ENCODE results near the gene ENPP5.

Gene ENPP5

DNA sequence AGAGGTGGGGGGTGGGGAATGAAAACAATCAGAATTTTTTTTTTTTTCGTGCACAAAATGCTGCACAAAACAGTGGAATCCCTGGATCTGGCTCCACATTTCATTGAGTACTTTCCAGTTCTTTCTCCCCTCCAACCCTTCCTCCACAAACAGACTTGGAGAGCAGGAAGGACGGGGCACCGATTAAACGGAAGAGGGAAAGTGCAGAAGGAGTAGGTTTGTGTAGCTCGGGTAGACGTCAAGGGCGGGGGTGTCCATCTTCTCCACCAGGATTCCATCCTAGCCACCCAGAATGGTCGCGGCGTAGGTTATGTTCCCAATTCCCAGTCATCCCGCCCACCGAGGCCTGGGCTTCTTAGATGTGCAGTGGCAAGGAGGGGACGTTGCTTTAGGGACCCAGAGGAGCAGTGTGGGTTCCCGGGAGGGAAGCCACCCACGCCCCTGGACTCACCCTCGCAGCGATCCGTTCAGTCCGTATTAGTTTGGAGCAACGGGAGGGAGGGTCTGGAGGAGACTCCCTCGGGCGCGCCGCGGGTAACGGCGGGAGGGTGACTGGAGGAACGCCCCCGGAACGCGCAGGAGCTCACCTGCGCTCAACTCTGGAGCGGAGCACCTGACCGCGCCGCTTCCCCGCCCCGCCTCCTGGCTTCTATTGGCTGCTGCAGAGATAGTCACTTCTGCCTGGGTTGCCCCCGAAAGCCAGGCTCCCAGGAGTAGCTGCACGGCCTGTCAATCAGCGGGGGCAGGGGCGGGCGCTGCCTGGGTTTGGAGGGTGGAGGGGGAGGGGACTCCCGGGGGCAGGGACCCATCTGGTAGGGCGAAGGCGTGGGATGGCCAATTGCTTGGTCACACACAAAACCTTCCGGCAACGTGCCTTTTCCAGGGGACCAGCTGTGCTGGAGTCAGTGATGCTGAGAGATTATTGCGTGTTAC is at the start of gene ENPP5:
ENPP5 (minus strand) TSS at position 624 of the 933 bp plus-strand sequence. CDS start 2,718 bp downstream, outside the sequence.
- Histone ChIP-seq H3K27me3 (ENCODE audit: control insufficient read depth in 1 of 2, insufficient read depth in 2 of 2, low read length in 2 of 2) (peaks cover 0 to 4% of the 10 kb centered on the region in 2 donors), H3K4me1 (ENCODE audit: control insufficient read depth in 1 of 2, insufficient read depth in 2 of 2, low read length in 2 of 2) (peaks cover 6 to 12% of the 10 kb centered on the region in 2 donors), H3K4me3 (ENCODE audit: low read depth in 1 of 2, low read length in 2 of 2) (peak within 1 kb of the TSS; percentile 82 to 84), H3K36me3 (ENCODE audit: control insufficient read depth in 1 of 2, insufficient read depth in 2 of 2, low read length in 2 of 2) (no peaks in the 10 kb centered on the region), H3K27ac (ENCODE audit: low read depth, low read length) (no peak within 1 kb of the TSS), H3K9ac (ENCODE audit: low read depth in 1 of 2, low read length in 2 of 2) (peak within 1 kb of the TSS; percentile 28 to 58), H3K9me3 (ENCODE audit: control insufficient read depth in 1 of 2, low read length in 2 of 2) (no peaks in the 10 kb centered on the region)

GRCh38 chr6:46219661-46220060 is 48.9 kb upstream of the ENPP5 start:
- H3K27me3 ChIP-seq (ENCODE audit: control insufficient read depth in 1 of 2, insufficient read depth in 2 of 2, low read length in 2 of 2): no peaks in the 10 kb centered on the region
- no peak overlapping the region for H3K9ac ChIP-seq (ENCODE audit: low read depth in 1 of 2, low read length in 2 of 2)
- H3K9me3 ChIP-seq (ENCODE audit: control insufficient read depth in 1 of 2, low read length in 2 of 2): no peaks in the 10 kb centered on the region
- H3K27ac ChIP-seq (ENCODE audit: low read depth, low read length): no peak overlapping the region
- H3K36me3 ChIP-seq (ENCODE audit: control insufficient read depth in 1 of 2, insufficient read depth in 2 of 2, low read length in 2 of 2): no peaks in the 10 kb centered on the region
- H3K4me3 ChIP-seq (ENCODE audit: low read depth in 1 of 2, low read length in 2 of 2): no peak overlapping the region
- H3K4me1 ChIP-seq (ENCODE audit: control insufficient read depth in 1 of 2, insufficient read depth in 2 of 2, low read length in 2 of 2): no peaks in the 10 kb centered on the region

DNA sequence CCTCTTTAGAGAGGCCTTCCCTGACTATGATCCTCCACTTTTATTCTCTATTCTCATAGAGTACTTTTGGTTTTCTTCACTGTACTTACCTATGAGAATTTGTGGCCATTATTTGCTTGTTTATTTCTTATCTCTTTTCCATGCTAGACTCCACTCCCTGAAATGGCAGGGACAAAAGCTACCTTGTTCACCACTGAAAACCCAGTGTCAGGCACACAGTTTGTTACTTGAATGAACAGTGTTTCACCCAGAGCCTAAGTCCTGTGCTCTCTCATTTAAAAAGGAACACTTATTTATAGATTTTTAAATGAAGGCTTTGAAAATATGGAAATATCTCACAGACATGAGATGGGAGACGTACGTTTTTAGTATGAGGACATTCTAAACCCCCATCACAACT is 47.7 kb upstream of the ENPP5 start:
- Histone ChIP-seq H3K27ac (ENCODE audit: low read depth, low read length) (no peak overlapping the region), H3K36me3 (ENCODE audit: control insufficient read depth in 1 of 2, insufficient read depth in 2 of 2, low read length in 2 of 2) (no peaks in the 10 kb centered on the region), H3K9me3 (ENCODE audit: control insufficient read depth in 1 of 2, low read length in 2 of 2) (no peaks in the 10 kb centered on the region), H3K27me3 (ENCODE audit: control insufficient read depth in 1 of 2, insufficient read depth in 2 of 2, low read length in 2 of 2) (no peaks in the 10 kb centered on the region), H3K4me1 (ENCODE audit: control insufficient read depth in 1 of 2, insufficient read depth in 2 of 2, low read length in 2 of 2) (no peaks in the 10 kb centered on the region), H3K9ac (ENCODE audit: low read depth in 1 of 2, low read length in 2 of 2) (no peak overlapping the region), H3K4me3 (ENCODE audit: low read depth in 1 of 2, low read length in 2 of 2) (no peak overlapping the region)

DNA sequence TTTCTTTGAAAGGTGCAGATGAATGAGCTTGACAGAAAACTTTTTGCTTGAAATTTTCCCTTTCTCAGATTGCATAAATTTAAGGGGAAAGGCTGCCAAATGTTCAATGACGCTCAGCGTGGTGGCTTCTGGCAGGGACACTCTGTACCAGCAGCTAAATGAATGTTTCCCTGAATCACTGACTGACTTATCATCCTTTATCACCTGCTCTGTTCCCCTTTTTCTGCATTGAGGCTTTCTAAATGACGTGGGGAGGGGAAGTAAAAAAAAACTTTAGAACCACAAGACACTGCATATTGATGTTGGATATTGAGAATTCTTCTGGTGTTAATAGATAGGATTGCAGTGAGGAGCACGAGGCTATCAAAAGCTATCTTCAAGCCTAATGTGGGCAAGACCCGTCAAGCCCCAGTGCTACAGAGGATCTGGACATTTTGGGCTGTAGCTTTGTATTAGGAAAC is 46.9 kb upstream of the ENPP5 start:
- no peaks in the 10 kb centered on the region for H3K27me3 ChIP-seq (ENCODE audit: control insufficient read depth in 1 of 2, insufficient read depth in 2 of 2, low read length in 2 of 2)
- no peaks in the 10 kb centered on the region for H3K4me1 ChIP-seq (ENCODE audit: control insufficient read depth in 1 of 2, insufficient read depth in 2 of 2, low read length in 2 of 2)
- no peak overlapping the region for H3K27ac ChIP-seq (ENCODE audit: low read depth, low read length)
- H3K4me3 ChIP-seq (ENCODE audit: low read depth in 1 of 2, low read length in 2 of 2): no peak overlapping the region
- no peak overlapping the region for H3K9ac ChIP-seq (ENCODE audit: low read depth in 1 of 2, low read length in 2 of 2)
- H3K36me3 ChIP-seq (ENCODE audit: control insufficient read depth in 1 of 2, insufficient read depth in 2 of 2, low read length in 2 of 2): no peaks in the 10 kb centered on the region
- no peaks in the 10 kb centered on the region for H3K9me3 ChIP-seq (ENCODE audit: control insufficient read depth in 1 of 2, low read length in 2 of 2)

DNA sequence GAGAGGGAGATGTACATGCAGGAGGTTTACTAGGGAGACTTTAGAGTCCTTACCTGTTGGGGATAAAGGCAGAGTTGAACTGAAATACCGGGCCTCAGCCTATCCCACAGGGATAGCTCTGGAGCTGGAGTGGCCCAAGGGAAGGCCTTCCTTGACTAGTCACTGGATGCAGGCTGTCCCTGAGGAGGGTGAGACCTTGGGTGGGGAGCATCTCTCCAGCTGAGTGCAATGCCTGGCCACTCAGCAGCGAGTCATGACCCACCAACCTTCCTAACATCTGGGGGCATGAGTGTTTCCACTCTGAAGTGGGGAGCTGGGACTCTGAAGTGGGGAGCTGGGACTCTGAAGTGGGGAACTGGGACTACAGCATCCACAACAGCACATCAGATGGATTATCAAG is 46.1 kb upstream of the ENPP5 start:
- Histone ChIP-seq H3K4me1 (ENCODE audit: control insufficient read depth in 1 of 2, insufficient read depth in 2 of 2, low read length in 2 of 2) (no peaks in the 10 kb centered on the region), H3K27me3 (ENCODE audit: control insufficient read depth in 1 of 2, insufficient read depth in 2 of 2, low read length in 2 of 2) (no peaks in the 10 kb centered on the region), H3K36me3 (ENCODE audit: control insufficient read depth in 1 of 2, insufficient read depth in 2 of 2, low read length in 2 of 2) (no peaks in the 10 kb centered on the region), H3K27ac (ENCODE audit: low read depth, low read length) (no peak overlapping the region), H3K9ac (ENCODE audit: low read depth in 1 of 2, low read length in 2 of 2) (no peak overlapping the region), H3K4me3 (ENCODE audit: low read depth in 1 of 2, low read length in 2 of 2) (no peak overlapping the region), H3K9me3 (ENCODE audit: control insufficient read depth in 1 of 2, low read length in 2 of 2) (no peaks in the 10 kb centered on the region)

- no peak overlapping the region for H3K27ac ChIP-seq (ENCODE audit: low read depth, low read length)
- no peak overlapping the region for H3K4me3 ChIP-seq (ENCODE audit: low read depth in 1 of 2, low read length in 2 of 2)
- H3K9ac ChIP-seq (ENCODE audit: low read depth in 1 of 2, low read length in 2 of 2): no peak overlapping the region
- H3K9me3 ChIP-seq (ENCODE audit: control insufficient read depth in 1 of 2, low read length in 2 of 2): no peaks in the 10 kb centered on the region
- H3K27me3 ChIP-seq (ENCODE audit: control insufficient read depth in 1 of 2, insufficient read depth in 2 of 2, low read length in 2 of 2): no peaks in the 10 kb centered on the region
- no peaks in the 10 kb centered on the region for H3K4me1 ChIP-seq (ENCODE audit: control insufficient read depth in 1 of 2, insufficient read depth in 2 of 2, low read length in 2 of 2)
- H3K36me3 ChIP-seq (ENCODE audit: control insufficient read depth in 1 of 2, insufficient read depth in 2 of 2, low read length in 2 of 2): no peaks in the 10 kb centered on the region
Observed at GRCh38 chr6:46215777-46216176, 45.0 kb upstream of the ENPP5 start.

DNA sequence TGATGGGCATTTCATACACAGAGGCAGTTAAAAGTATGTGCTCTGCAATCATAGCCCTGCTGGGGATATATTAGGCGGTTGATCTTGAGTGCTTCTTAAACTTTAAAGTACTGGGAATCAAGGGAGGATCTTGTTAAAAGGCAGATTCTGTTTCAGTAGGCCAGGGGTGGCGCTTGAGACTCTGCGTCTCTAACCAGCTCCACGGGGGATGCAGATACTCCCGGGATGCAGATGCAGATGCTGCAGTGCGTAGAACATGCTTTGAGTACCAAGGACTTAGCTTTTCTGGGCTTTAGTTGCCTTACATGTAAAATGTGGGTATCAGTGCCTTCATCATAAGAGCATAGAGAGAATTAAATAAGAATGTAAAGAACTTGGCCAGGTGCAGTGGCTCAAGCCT is 44.4 kb upstream of the ENPP5 start:
- no peak overlapping the region for H3K27ac ChIP-seq (ENCODE audit: low read depth, low read length)
- no peaks in the 10 kb centered on the region for H3K27me3 ChIP-seq (ENCODE audit: control insufficient read depth in 1 of 2, insufficient read depth in 2 of 2, low read length in 2 of 2)
- no peak overlapping the region for H3K4me3 ChIP-seq (ENCODE audit: low read depth in 1 of 2, low read length in 2 of 2)
- H3K9me3 ChIP-seq (ENCODE audit: control insufficient read depth in 1 of 2, low read length in 2 of 2): no peaks in the 10 kb centered on the region
- no peaks in the 10 kb centered on the region for H3K36me3 ChIP-seq (ENCODE audit: control insufficient read depth in 1 of 2, insufficient read depth in 2 of 2, low read length in 2 of 2)
- no peaks in the 10 kb centered on the region for H3K4me1 ChIP-seq (ENCODE audit: control insufficient read depth in 1 of 2, insufficient read depth in 2 of 2, low read length in 2 of 2)
- H3K9ac ChIP-seq (ENCODE audit: low read depth in 1 of 2, low read length in 2 of 2): no peak overlapping the region

- Histone ChIP-seq H3K4me1 (ENCODE audit: control insufficient read depth in 1 of 2, insufficient read depth in 2 of 2, low read length in 2 of 2) (no peaks in the 10 kb centered on the region), H3K9ac (ENCODE audit: low read depth in 1 of 2, low read length in 2 of 2) (no peak overlapping the region), H3K27me3 (ENCODE audit: control insufficient read depth in 1 of 2, insufficient read depth in 2 of 2, low read length in 2 of 2) (no peaks in the 10 kb centered on the region)
Observed at GRCh38 chr6:46211917-46212316, 41.1 kb upstream of the ENPP5 start.

DNA sequence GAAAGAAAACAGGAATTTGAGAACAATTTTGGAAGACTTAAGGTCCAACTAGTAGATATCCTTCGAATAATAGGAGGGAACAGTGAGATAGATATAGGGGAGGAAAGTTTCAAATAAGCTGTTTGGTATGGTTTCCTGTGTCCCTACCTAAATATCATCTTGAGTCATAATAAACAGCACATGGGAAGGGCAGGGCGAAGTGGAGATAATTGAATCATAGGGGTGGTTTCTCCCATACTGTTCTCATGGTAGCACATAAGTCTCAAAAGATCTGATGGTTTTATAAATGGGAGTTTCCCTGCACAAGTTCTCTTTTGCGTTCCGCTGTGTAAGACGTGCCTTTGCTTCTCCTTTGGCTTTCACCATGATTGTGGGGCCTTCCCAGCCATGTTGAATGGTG is 39.5 kb upstream of the ENPP5 start:
- Histone ChIP-seq H3K36me3 (ENCODE audit: control insufficient read depth in 1 of 2, insufficient read depth in 2 of 2, low read length in 2 of 2) (no peaks in the 10 kb centered on the region), H3K4me1 (ENCODE audit: control insufficient read depth in 1 of 2, insufficient read depth in 2 of 2, low read length in 2 of 2) (no peaks in the 10 kb centered on the region), H3K27me3 (ENCODE audit: control insufficient read depth in 1 of 2, insufficient read depth in 2 of 2, low read length in 2 of 2) (no peaks in the 10 kb centered on the region), H3K4me3 (ENCODE audit: low read depth in 1 of 2, low read length in 2 of 2) (no peak overlapping the region), H3K9me3 (ENCODE audit: control insufficient read depth in 1 of 2, low read length in 2 of 2) (no peaks in the 10 kb centered on the region), H3K9ac (ENCODE audit: low read depth in 1 of 2, low read length in 2 of 2) (no peak overlapping the region), H3K27ac (ENCODE audit: low read depth, low read length) (no peak overlapping the region)

More at GRCh38 chr6:46211917-46212316, 41.1 kb upstream of the ENPP5 start:
- Histone ChIP-seq H3K27ac (ENCODE audit: low read depth, low read length) (no peak overlapping the region), H3K9me3 (ENCODE audit: control insufficient read depth in 1 of 2, low read length in 2 of 2) (no peaks in the 10 kb centered on the region), H3K36me3 (ENCODE audit: control insufficient read depth in 1 of 2, insufficient read depth in 2 of 2, low read length in 2 of 2) (no peaks in the 10 kb centered on the region), H3K4me3 (ENCODE audit: low read depth in 1 of 2, low read length in 2 of 2) (no peak overlapping the region)

DNA sequence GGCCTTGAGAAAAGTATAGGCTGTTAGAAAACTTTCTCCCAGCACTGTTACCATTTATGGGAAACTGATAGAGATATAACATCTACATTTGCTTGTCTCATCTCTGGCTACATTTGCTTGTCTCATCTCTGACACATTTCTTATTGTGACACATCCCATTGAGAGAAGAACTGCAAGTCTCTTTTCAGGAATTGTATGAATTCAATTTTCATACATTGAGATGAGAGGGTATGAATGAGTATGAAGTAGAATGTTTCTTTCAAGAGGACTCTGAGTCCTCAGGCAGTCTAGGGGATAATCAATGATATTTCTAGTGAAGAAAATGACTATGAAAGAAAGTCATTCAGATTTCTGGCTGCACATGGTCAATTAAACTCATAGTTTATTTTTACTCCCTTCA is 37.5 kb upstream of the ENPP5 start:
- no peak overlapping the region for H3K4me3 ChIP-seq (ENCODE audit: low read depth in 1 of 2, low read length in 2 of 2)
- H3K27me3 ChIP-seq (ENCODE audit: control insufficient read depth in 1 of 2, insufficient read depth in 2 of 2, low read length in 2 of 2): no peaks in the 10 kb centered on the region
- no peaks in the 10 kb centered on the region for H3K36me3 ChIP-seq (ENCODE audit: control insufficient read depth in 1 of 2, insufficient read depth in 2 of 2, low read length in 2 of 2)
- H3K9ac ChIP-seq (ENCODE audit: low read depth in 1 of 2, low read length in 2 of 2): no peak overlapping the region
- H3K9me3 ChIP-seq (ENCODE audit: control insufficient read depth in 1 of 2, low read length in 2 of 2): no peaks in the 10 kb centered on the region
- no peak overlapping the region for H3K27ac ChIP-seq (ENCODE audit: low read depth, low read length)
- no peaks in the 10 kb centered on the region for H3K4me1 ChIP-seq (ENCODE audit: control insufficient read depth in 1 of 2, insufficient read depth in 2 of 2, low read length in 2 of 2)
